Peyer's patch (tissue), 4 donors: ENCODE data around the gene C1QC. TPM values are rescaled to one million over a fixed set of nuclear protein-coding genes. Genes with fewer than 3 reads are reported as not detected.
"Not testable (repeated sequence)": the region's sequence is repeated elsewhere in the genome, so short reads cannot be mapped to it uniquely, and the experiment has no call there.

Experiments used
- DNase-seq, 3 donors: peaks; one replicate each; pipeline ENCODE4 v3.0.0-alpha.2; 2017 to 2019
- H3K27ac ChIP-seq, 4 donors: fragments of 200-600 bp; sonication (generic); one replicate each; pipeline ENCODE4 v1.5.1; 2016 to 2019
- H3K27me3 ChIP-seq, 2 donors: fragments of 200-600 bp; sonication (generic); one replicate each; pipeline ENCODE4 v1.5.1; 2019
- H3K36me3 ChIP-seq, 3 donors: fragments of 200-600 bp; sonication (generic); one replicate each; pipeline ENCODE4 v1.5.1; 2016 to 2019
- H3K4me1 ChIP-seq, 4 donors: fragments of 200-600 bp; sonication (generic); one replicate each; pipeline ENCODE4 v1.5.1; 2016 to 2019
- H3K4me3 ChIP-seq, 4 donors: fragments of 200-600 bp; sonication (generic); 1 replicate in 3 of 4; 2 replicates in 1 of 4; pipeline ENCODE4 v1.5.1; 2016 to 2019; ENCODE audit warnings: mild to moderate bottlenecking in 1 of 4
- H3K9me3 ChIP-seq, 4 donors: fragments of 200-600 bp; sonication (generic); one replicate each; pipeline ENCODE4 v1.5.1; 2016 to 2019; ENCODE audit warnings: mild to moderate bottlenecking in 1 of 4
- POLR2A ChIP-seq, 2 donors: fragments of 450-650 bp; IDR thresholded peaks; one replicate each; pipeline ENCODE4 v1.5.1; 2017; ENCODE audit warnings: antibody characterized with exemption in 2 of 2, mild to moderate bottlenecking in 2 of 2, moderate library complexity in 2 of 2
- total RNA-seq, 4 donors: library from RNA; depleted of rRNA; stranded (reverse); fragments of >200 nt; gene quantifications; one replicate each; pipeline ENCODE4 v1.1.0, GENCODE V29; 2016
- TF ChIP-seq, protein P1 (sequence below), 6 experiments: fragments of 450-650 bp in 4 of 6; fragments of 200-600 bp in 2 of 6; sonication (generic) in 1 of 6; IDR thresholded peaks; one replicate each; pipeline ENCODE4 v1.5.1; 2017 to 2019; ENCODE audit warnings: antibody characterized with exemption in 6 of 6, mild to moderate bottlenecking in 3 of 6, moderate library complexity in 1 of 6

Gene C1QC
- total RNA-seq, 4 donors from 2014 or later, result 30.1 to 85.0 (median 50.0) TPM

DNA sequence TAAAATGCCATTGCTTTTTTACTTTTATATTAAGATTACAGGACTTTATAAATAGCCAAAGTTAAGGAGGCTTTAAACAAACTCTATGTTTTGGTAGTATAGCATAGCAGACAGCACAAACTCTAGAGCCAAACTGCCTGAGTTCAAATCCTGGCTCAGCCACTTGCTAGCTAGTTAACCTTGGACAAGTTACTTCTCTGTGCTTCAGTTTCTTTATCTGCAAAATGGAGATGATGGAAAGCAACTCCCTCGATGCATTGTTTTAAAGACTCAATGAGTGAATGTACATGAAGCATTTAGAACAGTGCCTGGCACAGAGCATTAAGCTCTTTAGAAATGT is 30.9 kb downstream of the C1QC start:
- Histone ChIP-seq H3K9me3 (no peaks in the 10 kb centered on the region), H3K27ac (no peak overlapping the region), H3K4me3 (no peak overlapping the region), H3K4me1 (peaks cover 0 to 11% (median 0%) of the 10 kb centered on the region in 4 donors), H3K36me3 (no peaks in the 10 kb centered on the region), H3K27me3 (no peaks in the 10 kb centered on the region)
- TF ChIP-seq, protein P1, sequence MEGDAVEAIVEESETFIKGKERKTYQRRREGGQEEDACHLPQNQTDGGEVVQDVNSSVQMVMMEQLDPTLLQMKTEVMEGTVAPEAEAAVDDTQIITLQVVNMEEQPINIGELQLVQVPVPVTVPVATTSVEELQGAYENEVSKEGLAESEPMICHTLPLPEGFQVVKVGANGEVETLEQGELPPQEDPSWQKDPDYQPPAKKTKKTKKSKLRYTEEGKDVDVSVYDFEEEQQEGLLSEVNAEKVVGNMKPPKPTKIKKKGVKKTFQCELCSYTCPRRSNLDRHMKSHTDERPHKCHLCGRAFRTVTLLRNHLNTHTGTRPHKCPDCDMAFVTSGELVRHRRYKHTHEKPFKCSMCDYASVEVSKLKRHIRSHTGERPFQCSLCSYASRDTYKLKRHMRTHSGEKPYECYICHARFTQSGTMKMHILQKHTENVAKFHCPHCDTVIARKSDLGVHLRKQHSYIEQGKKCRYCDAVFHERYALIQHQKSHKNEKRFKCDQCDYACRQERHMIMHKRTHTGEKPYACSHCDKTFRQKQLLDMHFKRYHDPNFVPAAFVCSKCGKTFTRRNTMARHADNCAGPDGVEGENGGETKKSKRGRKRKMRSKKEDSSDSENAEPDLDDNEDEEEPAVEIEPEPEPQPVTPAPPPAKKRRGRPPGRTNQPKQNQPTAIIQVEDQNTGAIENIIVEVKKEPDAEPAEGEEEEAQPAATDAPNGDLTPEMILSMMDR (IDR thresholded peaks at IDR 0.05), result no peak
- no peak for TF ChIP-seq POLR2A (IDR thresholded peaks at IDR 0.05)
- no peak for DNase-seq

DNA sequence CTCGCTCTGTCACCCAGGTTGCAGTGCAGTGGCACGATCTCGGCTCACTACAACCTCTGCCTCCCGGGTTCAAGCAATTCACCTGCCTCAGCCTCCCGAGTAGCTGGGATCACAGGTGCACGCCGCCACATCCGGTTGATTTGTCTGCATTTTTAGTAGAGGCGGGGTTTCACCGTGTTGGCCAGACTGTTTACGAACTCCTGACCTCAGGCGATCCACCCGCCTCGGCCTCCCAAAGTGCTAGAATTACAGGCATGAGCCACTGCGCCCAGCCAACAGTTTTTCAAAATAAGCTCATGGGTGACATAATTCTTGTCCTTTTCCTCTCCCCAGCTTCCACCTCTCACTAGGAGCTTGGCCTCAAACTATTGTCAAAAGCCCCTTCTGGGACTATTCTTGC is 32.7 kb downstream of the C1QC start:
- H3K9me3 ChIP-seq, H3K27ac ChIP-seq, H3K36me3 ChIP-seq, H3K27me3 ChIP-seq, DNase-seq, H3K4me3 ChIP-seq: not testable (repeated sequence)
- H3K4me1 ChIP-seq, result peaks cover 0 to 11% (median 0%) of the 10 kb centered on the region in 4 donors

DNA sequence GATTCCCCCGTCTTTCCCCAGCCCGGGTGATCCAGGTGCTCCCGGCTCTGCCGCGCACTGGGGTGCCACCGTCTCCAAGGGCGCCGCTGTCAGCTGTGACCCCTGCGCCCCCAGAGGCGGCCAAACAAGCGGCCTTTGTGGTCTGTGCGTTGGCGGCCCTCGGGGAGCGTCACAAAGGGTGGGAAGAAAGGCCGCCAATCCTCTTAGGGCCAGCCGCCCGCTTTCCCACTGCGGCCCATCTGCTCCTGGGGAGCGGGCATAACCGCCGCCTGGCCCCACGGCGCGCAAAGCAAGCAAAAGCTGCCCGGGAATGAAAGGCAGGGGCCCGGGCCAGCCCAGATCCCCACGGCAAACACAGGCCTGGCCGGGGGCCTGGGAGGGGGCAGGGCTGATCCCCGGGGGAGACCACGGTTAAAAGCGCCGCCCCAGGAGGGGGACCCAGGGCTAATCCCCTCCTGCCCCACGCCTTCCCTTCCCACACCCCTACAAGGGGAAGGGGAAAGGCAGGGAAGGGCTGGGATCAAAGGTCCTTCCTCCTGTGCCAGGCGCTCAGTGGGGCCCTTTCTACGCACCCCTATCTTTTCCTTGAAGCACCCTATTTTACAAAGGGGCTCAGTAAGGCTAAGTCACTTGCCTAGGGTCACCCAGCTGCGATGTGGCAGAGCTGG is 33.6 kb downstream of the C1QC start:
- Histone ChIP-seq H3K4me3 (peak overlapping the region in 2 of 4 donors; percentile 17 to 26), H3K4me1 (peaks cover 0 to 11% (median 0%) of the 10 kb centered on the region in 4 donors), H3K9me3 (no peaks in the 10 kb centered on the region), H3K36me3 (no peaks in the 10 kb centered on the region), H3K27ac (peak overlapping the region in 3 of 4 donors; percentile 12 to 52 (median 19)), H3K27me3 (no peaks in the 10 kb centered on the region)
- peak in 1 of 3 donors; percentile 52 for DNase-seq
- TF ChIP-seq, protein P1 (IDR thresholded peaks at IDR 0.05), result no peak
- no peak for TF ChIP-seq POLR2A (IDR thresholded peaks at IDR 0.05)

DNA sequence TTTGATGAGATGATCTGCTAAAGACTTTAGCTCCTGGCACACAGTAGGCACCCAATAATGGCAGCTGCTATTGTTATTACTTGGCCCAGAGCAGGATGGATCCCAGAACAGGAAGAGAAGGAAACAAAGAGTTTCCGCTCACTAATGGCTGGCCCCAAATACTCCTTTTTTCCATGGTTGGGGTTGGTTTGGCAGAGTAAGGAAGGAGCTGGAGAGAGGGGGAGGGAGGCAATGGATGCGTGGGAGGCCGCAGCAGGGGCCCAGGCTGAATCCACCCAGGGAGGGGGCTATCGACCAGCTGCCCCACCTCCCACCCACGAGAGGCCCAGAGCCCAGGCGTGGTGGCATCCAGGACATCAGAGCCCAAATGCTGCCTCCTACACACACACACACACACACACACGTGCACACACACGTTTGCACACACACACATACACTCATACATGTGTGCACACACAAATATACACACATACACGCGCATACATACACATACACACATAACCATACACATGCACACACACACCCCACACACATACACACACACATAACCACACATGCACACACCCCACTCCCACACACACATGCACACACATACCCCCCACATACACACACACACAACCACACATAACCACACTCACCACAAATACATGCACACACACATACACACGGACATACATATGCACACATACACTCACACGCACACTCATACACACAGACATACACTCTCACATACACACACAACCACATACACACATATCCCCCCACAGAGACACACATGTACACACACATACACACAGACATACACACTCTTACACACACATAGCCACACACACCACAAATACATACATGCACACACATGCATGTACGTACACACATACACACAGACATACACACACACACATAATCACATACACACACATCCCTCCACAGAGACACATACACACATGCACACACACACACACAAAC is 34.8 kb downstream of the C1QC start:
- no peaks in the 10 kb centered on the region for H3K27me3 ChIP-seq

DNA sequence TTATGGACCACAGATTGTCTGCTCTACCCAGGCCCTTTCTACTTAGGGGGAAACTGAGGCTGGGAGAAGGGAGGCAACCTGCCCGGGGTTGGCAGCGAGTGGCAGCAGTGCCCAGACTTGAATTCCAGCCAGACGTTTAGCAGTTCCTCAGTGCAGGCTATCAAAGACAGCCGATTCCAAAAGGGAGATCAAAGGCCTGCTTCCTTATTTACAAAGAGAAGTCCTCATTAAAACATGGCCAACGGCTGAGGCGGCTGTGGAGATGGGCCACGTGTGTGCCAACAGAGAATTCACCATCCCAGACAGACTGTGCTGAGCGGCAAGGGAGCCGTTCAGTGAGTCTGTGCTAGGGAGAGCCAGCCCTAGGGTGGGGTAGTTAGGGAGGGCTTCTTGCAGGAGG is 37.3 kb downstream of the C1QC start:
- H3K27ac ChIP-seq, result peak overlapping the region in 1 of 4 donors; percentile 25
- H3K4me3 ChIP-seq, result no peak overlapping the region
- no peak for TF ChIP-seq POLR2A (IDR thresholded peaks at IDR 0.05)
- TF ChIP-seq, protein P1 (IDR thresholded peaks at IDR 0.05), result no peak
- no peaks in the 10 kb centered on the region for H3K27me3 ChIP-seq
- no peaks in the 10 kb centered on the region for H3K36me3 ChIP-seq
- H3K9me3 ChIP-seq, result no peaks in the 10 kb centered on the region
- DNase-seq, result peak in 1 of 3 donors; percentile 57
- peaks cover 0 to 11% (median 0%) of the 10 kb centered on the region in 4 donors for H3K4me1 ChIP-seq

More for the DNA sequence above, 34.8 kb downstream of the C1QC start:
- no peak for TF ChIP-seq POLR2A (IDR thresholded peaks at IDR 0.05)
- TF ChIP-seq, protein P1 (IDR thresholded peaks at IDR 0.05), result no peak
- Histone ChIP-seq H3K4me1 (peaks cover 0 to 11% (median 0%) of the 10 kb centered on the region in 4 donors), H3K4me3 (no peak overlapping the region), H3K27ac (no peak overlapping the region), H3K36me3 (no peaks in the 10 kb centered on the region), H3K9me3 (no peaks in the 10 kb centered on the region)
- no peak for DNase-seq
